ENCODE measurements around the gene TBKBP1.

TBKBP1 gene

DNA sequence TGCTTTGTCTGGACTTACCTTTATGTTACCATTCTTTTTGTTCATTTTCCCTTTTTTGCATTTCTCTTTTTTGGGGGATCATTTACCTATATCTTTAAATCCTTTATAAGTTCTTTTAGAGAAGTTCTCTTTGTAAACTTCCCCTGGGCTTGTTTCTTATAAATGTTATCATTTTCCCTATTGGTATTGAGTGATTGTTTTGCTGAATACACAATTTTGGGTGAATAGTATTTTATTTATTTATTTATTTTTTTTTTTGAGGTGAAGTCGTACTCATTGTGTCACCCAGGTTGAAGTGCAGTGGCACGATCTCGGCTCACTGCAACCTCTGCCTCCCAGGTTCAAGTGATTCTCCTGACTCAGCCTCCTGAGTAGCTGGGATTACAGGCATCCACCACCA lies 57.5 kb downstream of the TBKBP1 start:
- DNase-seq (ENCODE audit: low read depth) = no peak
- no peak overlapping the region for H3K4me3 ChIP-seq (ENCODE audit: low read depth, low read length)
- TF ChIP-seq, protein P1, sequence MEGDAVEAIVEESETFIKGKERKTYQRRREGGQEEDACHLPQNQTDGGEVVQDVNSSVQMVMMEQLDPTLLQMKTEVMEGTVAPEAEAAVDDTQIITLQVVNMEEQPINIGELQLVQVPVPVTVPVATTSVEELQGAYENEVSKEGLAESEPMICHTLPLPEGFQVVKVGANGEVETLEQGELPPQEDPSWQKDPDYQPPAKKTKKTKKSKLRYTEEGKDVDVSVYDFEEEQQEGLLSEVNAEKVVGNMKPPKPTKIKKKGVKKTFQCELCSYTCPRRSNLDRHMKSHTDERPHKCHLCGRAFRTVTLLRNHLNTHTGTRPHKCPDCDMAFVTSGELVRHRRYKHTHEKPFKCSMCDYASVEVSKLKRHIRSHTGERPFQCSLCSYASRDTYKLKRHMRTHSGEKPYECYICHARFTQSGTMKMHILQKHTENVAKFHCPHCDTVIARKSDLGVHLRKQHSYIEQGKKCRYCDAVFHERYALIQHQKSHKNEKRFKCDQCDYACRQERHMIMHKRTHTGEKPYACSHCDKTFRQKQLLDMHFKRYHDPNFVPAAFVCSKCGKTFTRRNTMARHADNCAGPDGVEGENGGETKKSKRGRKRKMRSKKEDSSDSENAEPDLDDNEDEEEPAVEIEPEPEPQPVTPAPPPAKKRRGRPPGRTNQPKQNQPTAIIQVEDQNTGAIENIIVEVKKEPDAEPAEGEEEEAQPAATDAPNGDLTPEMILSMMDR (conservative IDR thresholded peaks at IDR 0.05; ENCODE audit: low read depth, low read length) = no peak

DNA sequence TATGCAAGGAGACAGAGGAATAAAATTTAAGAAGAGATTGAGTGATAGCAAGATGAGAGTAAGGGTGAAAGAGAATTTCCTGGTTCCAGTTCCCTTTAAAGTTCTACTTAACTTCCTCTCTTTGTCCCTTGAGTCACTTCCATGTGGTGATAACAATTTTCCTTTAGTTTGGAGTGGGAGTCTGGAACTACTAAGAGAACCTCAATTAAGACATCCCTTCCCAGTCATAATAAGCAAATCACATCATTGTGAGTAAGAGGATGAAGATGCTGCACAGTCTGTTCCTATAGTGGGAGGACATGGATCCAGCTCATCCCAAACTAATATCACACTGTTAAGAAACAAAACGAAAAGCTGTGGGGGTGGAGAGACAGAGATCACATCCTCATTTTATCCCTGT lies 63.4 kb downstream of the TBKBP1 start:
- TF ChIP-seq, protein P1 (conservative IDR thresholded peaks at IDR 0.05; ENCODE audit: low read depth, low read length) = no peak
- DNase-seq (ENCODE audit: low read depth) = no peak
- H3K4me3 ChIP-seq (ENCODE audit: low read depth, low read length) = no peak overlapping the region

DNA sequence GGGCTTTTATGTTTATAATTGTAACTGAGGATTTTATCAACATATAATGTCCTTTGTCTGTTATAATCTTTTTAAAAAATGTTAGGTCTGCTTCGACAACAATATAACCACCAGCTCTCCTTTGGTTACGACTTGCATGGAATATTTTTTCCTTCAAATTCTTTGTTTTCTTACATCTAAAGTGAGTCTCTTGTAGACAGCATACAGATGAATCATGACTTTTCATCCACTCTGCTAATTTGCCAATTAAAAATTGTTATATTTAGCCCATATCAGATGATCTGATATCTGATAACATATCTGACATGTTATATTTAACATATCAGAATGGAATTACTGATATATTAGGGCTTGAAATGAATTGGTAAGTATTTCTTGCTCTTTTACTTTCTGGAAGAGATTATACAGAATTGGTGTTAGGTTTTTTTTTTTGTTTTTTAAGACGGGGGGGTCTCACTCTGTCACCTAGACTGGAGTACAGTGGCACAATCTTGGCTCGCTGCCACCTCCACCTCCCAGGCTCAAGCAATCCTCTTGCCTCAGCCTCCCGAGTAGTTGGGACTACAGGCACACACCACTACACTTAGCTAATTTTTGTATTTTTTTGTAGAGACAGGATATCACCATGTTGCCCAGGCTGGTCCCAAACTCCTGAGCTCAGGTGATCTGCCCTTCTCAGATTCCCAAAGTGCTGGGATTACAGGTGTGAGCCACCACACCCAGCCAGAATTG lies 66.6 kb downstream of the TBKBP1 start:
- no peak for DNase-seq (ENCODE audit: low read depth)
- TF ChIP-seq, protein P1 (conservative IDR thresholded peaks at IDR 0.05; ENCODE audit: low read depth, low read length) = no peak
- no peak overlapping the region for H3K4me3 ChIP-seq (ENCODE audit: low read depth, low read length)

Measured in choroid plexus epithelial cell (primary cell).